IPS DF 4.7 (cell line): ENCODE data around the gene TEX53.

ENCODE experiments used
- DNase-seq: peaks from one replicate; pipeline ENCODE4 v3.0.0-alpha.2; 2013; ENCODE audit warnings: low spot score; ENCODE audit errors: extremely low read depth

Gene TEX53

DNA sequence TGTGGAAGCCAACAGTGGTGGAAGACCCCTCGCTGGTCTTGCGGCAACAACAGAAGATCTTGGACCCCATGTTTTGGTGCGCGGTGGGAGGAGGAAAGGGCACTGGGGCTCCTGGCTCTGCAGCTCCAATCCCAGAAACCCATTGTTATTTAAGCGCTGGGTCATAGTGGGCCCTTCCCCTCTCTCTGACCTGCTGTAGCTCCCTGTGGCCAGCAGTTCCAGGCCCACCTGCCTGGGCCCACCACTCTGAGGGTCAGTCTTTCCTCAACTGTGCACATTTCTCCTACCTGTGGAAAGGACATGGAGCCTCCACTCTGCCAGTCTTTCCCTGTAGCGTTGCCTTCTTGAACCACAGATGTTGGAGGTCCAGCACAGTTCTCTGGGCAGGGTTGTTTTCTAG, at the start of gene TEX53:
TSS of gene TEX53 (minus strand) at position 101 of the 400 bp plus-strand sequence. CDS start at position 70, 31 bp downstream.
- no peak for DNase-seq

GRCh38 chr9:114706711-114707110, 49.1 kb upstream of the TEX53 start:
- DNase-seq, result no peak

DNA sequence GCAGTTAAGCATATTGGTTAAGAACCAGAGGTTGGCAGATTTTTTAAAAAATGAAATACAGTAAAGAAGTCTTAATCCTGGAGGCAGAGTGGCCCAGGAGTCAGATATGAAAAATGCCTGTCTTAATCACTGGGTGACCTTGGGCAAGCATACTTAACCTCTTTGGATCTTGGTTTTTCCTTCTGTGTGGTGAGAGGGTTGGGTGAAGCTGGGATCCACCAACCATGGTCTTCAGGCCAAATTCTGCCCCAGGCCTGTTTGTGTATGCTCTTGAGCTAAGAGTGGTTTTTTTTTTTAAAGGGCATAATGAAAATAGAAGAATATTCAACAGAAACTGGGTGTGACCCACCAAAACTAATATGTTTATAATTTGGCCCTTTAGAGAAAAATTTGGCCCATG, 44.4 kb upstream of the TEX53 start:
- no peak for DNase-seq

DNA sequence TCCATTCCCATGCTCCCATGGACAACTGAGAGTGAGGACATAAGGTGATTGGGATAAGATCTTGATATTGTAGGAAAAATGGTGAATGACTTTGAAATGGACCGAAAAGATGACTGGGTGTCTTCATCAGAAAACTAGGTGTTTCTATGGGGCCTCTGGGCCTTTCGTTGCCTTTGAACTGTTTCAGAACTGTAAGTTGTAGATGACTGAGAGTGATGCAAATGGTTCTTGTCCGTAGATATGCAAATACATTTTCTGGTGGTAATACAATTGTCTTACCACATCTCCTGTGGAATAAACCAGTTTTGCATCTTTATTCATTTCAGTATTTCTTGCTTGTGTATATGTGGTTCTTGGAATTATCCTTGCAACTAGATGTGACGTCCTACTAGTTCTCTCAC, 40.3 kb upstream of the TEX53 start:
- DNase-seq, result no peak

GRCh38 chr9:114696814-114697544, 39.4 kb upstream of the TEX53 start:
- no peak for DNase-seq

GRCh38 chr9:114695948-114696347, 38.3 kb upstream of the TEX53 start:
- DNase-seq, result no peak

DNA sequence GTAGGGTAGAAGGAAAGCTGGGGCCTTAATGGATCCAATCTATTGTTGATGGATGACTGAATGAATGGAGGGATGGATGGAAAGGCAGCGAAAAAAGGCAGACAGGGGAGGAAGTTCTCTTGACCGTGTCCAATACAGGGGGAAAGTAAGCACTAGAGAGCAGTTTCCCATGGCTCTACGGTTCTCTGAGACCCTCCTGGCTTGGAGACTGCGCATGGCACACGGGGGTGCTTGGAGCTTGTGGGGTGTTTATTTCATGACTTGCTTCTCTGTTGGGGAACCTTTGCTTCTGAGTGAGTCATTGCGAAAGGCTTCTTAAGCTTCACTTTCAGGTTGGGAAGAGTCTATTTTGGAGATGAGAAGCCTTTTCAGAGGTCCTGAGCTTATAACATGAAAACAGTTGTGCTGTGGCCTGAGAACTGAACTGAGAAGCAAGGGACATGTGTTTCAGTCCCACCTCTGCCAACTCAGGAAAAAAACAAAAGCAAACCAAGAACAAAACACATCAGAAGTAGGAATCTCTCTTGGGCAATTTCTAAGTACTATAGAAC, 37.2 kb upstream of the TEX53 start:
- DNase-seq, result no peak

DNA sequence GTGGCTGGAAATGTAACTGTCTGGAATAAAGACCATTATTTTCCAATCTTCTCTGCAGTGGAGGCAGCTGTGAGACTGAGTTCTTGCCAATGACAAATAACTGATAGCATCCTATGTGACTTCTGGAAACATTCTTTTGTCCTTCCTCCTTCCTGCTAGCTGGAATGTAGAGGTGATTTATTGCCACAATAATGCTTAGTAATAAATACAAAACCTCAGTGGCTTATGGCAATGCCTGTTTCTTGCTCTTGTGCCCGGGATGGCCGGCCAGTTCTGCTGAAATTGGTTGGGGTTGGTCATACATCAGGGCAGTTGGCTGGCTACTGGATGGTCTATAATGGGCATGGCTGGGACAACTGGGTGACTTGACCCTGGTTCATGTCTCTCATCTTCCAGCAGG, 36.5 kb upstream of the TEX53 start:
- DNase-seq, result no peak

DNA sequence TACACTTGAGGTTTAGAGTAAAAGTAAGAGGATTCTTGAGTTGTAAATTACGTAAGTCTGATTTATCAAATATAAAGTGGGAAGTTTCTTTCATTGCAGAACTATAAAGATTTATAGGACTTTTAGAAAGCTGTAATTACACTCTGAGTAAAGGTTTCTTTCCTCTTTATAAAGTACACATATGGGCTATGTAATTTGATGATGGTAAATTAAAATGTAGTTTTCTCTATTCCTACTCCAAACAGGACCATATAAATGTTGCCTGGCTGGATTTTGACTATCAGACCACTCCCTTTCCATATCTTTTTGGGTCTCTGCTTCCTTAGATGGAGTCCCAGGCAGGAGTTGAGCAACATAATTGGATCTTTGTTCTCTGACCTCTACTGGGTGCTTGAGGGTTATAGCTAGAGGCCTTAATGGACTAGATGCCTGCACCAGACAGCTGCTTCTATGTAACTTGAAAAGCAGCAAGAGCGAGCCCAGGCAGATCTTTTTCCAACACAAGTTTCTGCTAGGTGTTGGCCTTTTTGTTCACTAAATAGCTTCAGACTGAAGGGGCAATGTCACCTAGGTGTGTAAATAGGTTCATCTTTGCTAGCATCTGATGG, 35.7 kb upstream of the TEX53 start:
- no peak for DNase-seq

- no peak for DNase-seq
Observed at GRCh38 chr9:114691956-114692295, 34.3 kb upstream of the TEX53 start.

DNA sequence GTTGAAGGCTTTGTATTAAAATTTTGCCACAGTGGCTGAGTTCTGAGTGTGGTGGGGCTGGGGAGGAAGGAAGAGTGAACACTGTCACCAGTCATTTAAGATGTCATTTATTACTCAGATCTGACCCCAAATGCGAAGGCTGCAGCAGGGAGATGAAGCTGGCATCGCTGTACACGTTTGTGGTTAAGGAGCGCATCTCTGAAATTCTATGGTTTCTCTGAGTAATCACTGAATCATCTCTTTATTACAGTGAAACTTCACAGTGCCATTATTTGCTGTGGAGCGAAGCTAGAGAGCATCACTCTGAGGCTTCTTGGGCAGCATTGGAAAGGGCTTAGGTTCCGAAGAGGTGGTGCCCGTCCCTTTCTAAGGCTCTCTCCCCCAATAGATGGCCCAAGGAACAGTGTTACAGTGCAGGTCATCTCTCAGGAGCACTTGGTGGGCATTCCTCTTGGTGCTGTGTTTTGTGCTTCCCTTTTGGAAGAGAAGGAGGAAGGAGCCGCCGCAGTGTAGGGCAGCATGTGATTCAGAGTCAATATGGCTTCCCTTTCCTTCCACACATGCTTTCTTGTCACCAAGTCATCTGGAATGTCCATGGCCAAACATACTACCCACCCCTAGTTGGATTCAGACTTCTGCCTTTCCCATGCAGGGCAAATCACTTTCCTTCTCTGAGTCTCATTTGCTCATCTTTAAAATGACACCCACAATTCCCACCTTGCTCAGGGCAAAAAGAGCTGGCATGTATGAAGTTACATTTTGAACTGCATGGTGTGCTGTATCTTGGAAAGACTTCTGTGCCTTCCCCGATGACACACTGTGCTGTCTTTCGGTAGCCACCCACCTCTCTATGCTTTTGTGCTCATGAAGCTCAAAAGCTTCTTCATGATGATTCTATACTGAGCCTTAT, 33.7 kb upstream of the TEX53 start:
- DNase-seq, result no peak

DNA sequence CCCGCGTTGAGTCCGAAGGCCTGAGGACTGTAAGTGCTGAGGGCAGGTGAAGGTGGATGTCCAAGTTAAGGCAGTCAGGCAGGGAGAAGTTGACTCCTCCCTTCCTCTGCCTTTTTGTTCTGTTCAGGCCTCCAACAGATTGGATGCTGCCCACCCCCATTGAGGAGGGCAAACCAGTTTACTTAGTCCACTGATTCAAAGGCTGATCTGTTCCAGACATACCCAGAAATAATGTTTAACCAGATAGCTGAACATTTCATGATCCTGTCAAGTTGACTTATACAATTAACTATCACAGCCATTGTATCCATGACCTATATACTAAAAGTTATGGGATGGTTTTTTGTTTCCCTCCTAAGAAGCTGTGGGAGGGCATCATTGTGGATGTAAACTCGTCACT, 32.7 kb upstream of the TEX53 start:
- DNase-seq, result no peak

DNA sequence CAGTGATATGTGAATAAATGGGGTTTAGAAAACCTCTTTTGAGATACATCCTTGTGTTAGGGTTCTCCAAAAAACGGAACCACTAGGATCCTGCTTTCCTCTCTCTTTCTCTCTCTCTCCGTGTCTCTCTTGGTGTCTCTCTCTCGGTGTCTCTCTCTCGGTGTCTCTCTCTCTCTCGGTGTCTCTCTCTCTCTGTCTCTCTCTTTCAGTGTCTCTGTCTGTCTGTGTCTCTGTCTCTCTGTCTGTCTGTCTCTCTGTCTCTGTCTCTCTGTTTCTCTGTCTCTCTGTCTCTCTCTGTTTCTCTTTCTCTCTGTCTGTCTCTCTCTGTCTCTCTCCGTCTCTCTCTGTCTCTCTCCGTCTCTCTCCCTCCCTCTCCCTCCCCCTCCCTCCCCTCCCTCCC, 32.2 kb upstream of the TEX53 start:
- DNase-seq, result no peak

GRCh38 chr9:114688909-114689610, 31.5 kb upstream of the TEX53 start:
- no peak for DNase-seq

DNA sequence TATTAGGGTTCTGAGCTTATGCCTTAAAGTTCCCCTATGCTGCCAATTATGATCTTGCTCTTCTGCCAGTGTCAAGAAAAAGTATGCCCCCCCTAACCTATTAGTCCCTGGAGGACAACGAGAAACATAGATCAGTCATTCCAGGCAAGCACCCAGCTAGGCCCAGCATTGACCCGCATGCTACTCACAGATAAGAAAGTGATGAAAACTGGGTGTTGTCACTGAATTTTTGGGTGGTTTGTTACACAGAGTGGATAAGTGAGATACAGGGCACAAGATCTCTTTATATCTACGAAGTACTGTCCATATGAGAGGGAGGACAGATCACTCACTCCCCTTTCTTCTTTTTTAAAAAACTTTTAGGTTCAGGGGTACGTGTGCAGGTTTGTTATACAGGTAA, 30.8 kb upstream of the TEX53 start:
- no peak for DNase-seq

GRCh38 chr9:114687034-114687433, 29.4 kb upstream of the TEX53 start:
- DNase-seq, result no peak

DNA sequence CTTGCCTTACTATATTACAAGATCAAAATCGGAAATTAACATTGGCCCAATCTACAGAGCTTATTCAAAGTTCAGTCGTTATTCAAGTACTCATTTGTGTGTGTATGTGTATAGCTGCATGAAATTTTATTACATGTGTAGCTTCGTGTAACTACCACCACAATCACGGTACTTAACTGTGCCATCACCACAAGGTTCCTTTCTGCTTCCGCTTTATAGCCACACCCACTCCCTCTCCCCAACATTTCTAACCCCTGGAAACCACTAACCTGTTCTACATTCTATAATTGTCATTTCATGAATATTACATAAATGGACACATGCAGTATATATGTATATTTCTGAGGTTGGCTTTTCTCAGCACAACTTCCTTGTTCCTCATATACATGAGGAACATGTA, 28.3 kb upstream of the TEX53 start:
- no peak for DNase-seq

DNA sequence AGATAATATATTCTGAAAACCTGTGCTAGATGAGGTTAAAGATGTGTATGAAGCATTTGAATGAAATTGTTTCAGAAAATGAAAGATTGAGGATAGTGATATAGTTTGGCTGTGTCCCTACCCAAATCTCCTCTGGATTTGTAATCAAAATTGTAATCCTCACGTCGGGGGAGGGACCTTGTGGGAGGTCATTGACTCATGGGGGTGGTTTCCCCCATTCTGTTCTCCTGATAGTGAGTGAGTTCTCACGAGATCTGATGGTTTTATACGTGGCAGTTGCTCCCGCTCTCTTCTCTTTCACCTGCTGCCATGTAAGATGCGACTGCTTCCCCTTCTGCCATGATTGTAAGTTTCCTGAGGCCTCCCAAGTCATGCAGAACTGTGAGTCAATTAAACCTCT, 26.4 kb upstream of the TEX53 start:
- DNase-seq, result no peak

- DNase-seq, result no peak
Observed at GRCh38 chr9:114682846-114683245, 25.2 kb upstream of the TEX53 start.

GRCh38 chr9:114681594-114682332, 24.2 kb upstream of the TEX53 start, which contains the start of gene TEX48:
TEX48 (minus strand) TSS chr9:114682192; CDS start chr9:114671723, 10,469 bp downstream.
- no peak for DNase-seq
